ENCODE measurements around the gene JARID2. TPM values are rescaled to one million over a fixed set of nuclear protein-coding genes. Genes with fewer than 3 reads are reported as not detected.

The JARID2 gene
- total and polyA plus RNA-seq, 9 of the 15 experiments (the other 6 are each of a cell fraction or from before 2014, with no cell fraction given), result 5.0 to 29.0 (median 15.6) TPM

DNA sequence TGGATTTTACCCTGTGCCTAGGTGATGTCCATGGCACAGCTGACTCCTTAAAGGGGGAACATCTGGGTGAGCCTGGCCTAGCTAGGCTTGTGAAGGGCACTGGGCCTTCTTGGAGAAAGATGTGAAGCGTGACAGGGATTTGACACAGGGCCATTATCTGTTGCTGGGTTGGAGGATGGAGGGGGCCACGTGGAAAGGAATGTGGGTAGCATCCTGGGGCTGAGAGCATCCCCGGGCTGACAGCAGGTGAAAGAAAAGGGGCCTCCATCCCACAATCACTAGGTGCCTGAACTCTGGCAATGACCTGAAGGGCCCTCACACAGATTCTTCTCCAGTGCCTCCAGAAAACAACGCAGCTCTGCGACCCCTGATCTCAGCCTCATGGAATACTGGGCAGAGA, 292.2 kb downstream of the JARID2 start:
- intact Hi-C loops (cut with micrococcal nuclease), result no loop called here
- Histone ChIP-seq H3K27me3 (ENCODE audit: control insufficient read depth in 2 of 2, insufficient read depth in 2 of 2, low read length in 2 of 2) (no peaks in the 10 kb centered on the region), H3K79me2 (ENCODE audit: control insufficient read depth, insufficient read depth, low read length) (no peaks in the 10 kb centered on the region)
- TF ChIP-seq DACH1 (IDR thresholded peaks at IDR 0.05; ENCODE audit: partially characterized antibody) (no peak), FOXM1 (IDR thresholded peaks at IDR 0.05; ENCODE audit: low read depth) (no peak), FOXM1 (CRISPR knock-in tag; IDR thresholded peaks at IDR 0.05; ENCODE audit: low read depth) (no peak), ZNF445 (CRISPR knock-in tag; IDR thresholded peaks at IDR 0.05; ENCODE audit: low read depth) (no peak), CXXC5 (CRISPR knock-in tag; IDR thresholded peaks at IDR 0.05) (no peak), MCM7 (IDR thresholded peaks at IDR 0.05) (no peak), ZNF165 (CRISPR knock-in tag; IDR thresholded peaks at IDR 0.05; ENCODE audit: borderline replicate concordance) (no peak), NFYB (IDR thresholded peaks at IDR 0.05; ENCODE audit: extremely low read depth, insufficient read length) (no peak), TEAD2 (tag; IDR thresholded peaks at IDR 0.05) (no peak), ZNF324 (CRISPR knock-in tag; IDR thresholded peaks at IDR 0.05) (no peak), FOXK1 (CRISPR knock-in tag; IDR thresholded peaks at IDR 0.05; ENCODE audit: borderline replicate concordance) (no peak), TBP (optimal IDR thresholded peaks at IDR 0.05; ENCODE audit: low read depth, low read length) (no peak), ZNF77 (CRISPR knock-in tag; IDR thresholded peaks at IDR 0.05) (no peak), LCOR (CRISPR knock-in tag; IDR thresholded peaks at IDR 0.05) (no peak), ZC3H11A (IDR thresholded peaks at IDR 0.05; ENCODE audit: low read depth, low read length) (no peak)
- TF ChIP-seq, protein P1, sequence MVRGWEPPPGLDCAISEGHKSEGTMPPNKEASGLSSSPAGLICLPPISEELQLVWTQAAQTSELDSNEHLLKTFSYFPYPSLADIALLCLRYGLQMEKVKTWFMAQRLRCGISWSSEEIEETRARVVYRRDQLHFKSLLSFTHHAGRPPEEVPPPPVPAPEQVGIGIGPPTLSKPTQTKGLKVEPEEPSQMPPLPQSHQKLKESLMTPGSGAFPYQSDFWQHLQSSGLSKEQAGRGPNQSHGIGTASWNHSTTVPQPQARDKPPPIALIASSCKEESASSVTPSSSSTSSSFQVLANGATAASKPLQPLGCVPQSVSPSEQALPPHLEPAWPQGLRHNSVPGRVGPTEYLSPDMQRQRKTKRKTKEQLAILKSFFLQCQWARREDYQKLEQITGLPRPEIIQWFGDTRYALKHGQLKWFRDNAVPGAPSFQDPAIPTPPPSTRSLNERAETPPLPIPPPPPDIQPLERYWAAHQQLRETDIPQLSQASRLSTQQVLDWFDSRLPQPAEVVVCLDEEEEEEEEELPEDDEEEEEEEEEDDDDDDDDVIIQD (CRISPR knock-in tag; IDR thresholded peaks at IDR 0.05), result no peak
- TF ChIP-seq, protein P2, sequence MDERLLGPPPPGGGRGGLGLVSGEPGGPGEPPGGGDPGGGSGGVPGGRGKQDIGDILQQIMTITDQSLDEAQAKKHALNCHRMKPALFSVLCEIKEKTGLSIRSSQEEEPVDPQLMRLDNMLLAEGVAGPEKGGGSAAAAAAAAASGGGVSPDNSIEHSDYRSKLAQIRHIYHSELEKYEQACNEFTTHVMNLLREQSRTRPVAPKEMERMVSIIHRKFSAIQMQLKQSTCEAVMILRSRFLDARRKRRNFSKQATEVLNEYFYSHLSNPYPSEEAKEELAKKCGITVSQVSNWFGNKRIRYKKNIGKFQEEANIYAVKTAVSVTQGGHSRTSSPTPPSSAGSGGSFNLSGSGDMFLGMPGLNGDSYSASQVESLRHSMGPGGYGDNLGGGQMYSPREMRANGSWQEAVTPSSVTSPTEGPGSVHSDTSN (CRISPR knock-in tag; IDR thresholded peaks at IDR 0.05; ENCODE audit: low read depth), result no peak
- TF ChIP-seq, protein P2 (tag; conservative IDR thresholded peaks at IDR 0.05; ENCODE audit: low read depth), result no peak
- TF ChIP-seq, protein P3, sequence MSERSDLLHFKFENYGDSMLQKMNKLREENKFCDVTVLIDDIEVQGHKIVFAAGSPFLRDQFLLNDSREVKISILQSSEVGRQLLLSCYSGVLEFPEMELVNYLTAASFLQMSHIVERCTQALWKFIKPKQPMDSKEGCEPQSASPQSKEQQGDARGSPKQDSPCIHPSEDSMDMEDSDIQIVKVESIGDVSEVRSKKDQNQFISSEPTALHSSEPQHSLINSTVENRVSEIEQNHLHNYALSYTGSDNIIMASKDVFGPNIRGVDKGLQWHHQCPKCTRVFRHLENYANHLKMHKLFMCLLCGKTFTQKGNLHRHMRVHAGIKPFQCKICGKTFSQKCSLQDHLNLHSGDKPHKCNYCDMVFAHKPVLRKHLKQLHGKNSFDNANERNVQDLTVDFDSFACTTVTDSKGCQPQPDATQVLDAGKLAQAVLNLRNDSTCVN (CRISPR knock-in tag; IDR thresholded peaks at IDR 0.05), result no peak

More for the DNA sequence above, 292.2 kb downstream of the JARID2 start:
- Histone ChIP-seq H3K27ac (ENCODE audit: extremely low read depth, low read depth, low read length) (no peak overlapping the region), H3K9ac (ENCODE audit: insufficient read depth in 1 of 2, low read depth in 2 of 2, low read length in 2 of 2) (no peak overlapping the region), H3K4me3 (no peak overlapping the region), H4K20me1 (replicated peaks; ENCODE audit: control insufficient read depth, insufficient read depth, low read length) (no peaks in the 10 kb centered on the region), H3K4me2 (ENCODE audit: insufficient read depth, low read length) (no peak overlapping the region), H3K9me1 (ENCODE audit: control insufficient read depth, insufficient read depth, low read length) (no peaks in the 10 kb centered on the region), H3K36me3 (ENCODE audit: control insufficient read depth, insufficient read depth, low read length) (peaks cover 1% of the 10 kb centered on the region; the same call in 2 of the 3 replicates), H3K9me3 (replicated peaks; ENCODE audit: control insufficient read depth, insufficient read depth, low read depth, low read length) (no peaks in the 10 kb centered on the region), H3K4me1 (replicated peaks in 1 of 2; ENCODE audit: control insufficient read depth in 2 of 2, insufficient read depth in 2 of 2, low read length in 2 of 2) (no peaks in the 10 kb centered on the region; a peak in 1 of 5 replicates), H2AFZ (ENCODE audit: low read depth, low read length) (no peak overlapping the region)
- WGBS (ENCODE audit: insufficient coverage, low coverage, missing lambda C conversion rate), result 79% methylated on average over 5 of the region's 5 CpGs
- FAIRE-seq (no peak), DNase-seq (ENCODE audit: extremely low read depth in 1 of 4, low spot score in 3 of 4) (no peak), ATAC-seq (no peak)
- ChIA-PET POLR2A (interaction anchor here (1.0 to 1.3 kb wide), 2 partner anchors 11 to 13 kb away, joined by 3 to 5 read pairs; no protein-coding TSS in a partner anchor), CTCF (ENCODE audit: low intra/inter-chr PET ratio) (no interaction called here)
- no TSS peak for BruUV-seq (replicated peaks)
- in situ Hi-C loops (cut with MboI), result no loop called here

Data from K562 (cell line).